ENCODE results near the gene OR8D1. TPM values are rescaled to one million over a fixed set of nuclear protein-coding genes. Genes with fewer than 3 reads are reported as not detected.

OR8D1 gene
- polyA plus RNA-seq, 3 donors: not detected

DNA sequence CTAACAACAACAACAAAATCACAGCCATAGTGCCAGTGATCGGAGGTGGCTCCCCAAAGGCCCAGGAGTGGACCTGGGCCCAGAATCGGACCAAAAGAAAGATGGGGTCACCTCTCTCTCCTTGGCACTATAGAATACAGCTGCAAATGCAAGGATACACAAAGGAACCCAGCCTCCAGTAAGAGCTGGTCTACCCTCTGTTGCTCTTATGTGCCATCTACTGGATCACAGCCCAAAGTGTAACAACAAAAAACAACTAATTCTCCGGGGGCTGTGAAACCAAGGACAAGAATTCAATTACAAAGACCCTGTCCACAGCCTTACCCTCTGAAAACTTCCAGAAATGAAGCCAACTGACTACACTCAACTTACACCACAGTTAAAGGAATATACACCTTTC, 35.9 kb downstream of the OR8D1 start:
- no peaks in the 10 kb centered on the region for H4K20me1 ChIP-seq (ENCODE audit: insufficient read depth, low read length)
- TF ChIP-seq, protein P1, sequence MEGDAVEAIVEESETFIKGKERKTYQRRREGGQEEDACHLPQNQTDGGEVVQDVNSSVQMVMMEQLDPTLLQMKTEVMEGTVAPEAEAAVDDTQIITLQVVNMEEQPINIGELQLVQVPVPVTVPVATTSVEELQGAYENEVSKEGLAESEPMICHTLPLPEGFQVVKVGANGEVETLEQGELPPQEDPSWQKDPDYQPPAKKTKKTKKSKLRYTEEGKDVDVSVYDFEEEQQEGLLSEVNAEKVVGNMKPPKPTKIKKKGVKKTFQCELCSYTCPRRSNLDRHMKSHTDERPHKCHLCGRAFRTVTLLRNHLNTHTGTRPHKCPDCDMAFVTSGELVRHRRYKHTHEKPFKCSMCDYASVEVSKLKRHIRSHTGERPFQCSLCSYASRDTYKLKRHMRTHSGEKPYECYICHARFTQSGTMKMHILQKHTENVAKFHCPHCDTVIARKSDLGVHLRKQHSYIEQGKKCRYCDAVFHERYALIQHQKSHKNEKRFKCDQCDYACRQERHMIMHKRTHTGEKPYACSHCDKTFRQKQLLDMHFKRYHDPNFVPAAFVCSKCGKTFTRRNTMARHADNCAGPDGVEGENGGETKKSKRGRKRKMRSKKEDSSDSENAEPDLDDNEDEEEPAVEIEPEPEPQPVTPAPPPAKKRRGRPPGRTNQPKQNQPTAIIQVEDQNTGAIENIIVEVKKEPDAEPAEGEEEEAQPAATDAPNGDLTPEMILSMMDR (IDR thresholded peaks at IDR 0.05): no peak
- H3K9me3 ChIP-seq (replicated peaks in 1 of 2; ENCODE audit: control insufficient read depth in 1 of 2, insufficient read depth in 1 of 2, low read length in 2 of 2): no peaks in the 10 kb centered on the region
- 71% methylated on average over 3 of the region's 3 CpGs for WGBS (ENCODE audit: insufficient coverage)
- no peaks in the 10 kb centered on the region for H3K27me3 ChIP-seq (ENCODE audit: control insufficient read depth in 2 of 2, insufficient read depth in 2 of 2, low read length in 2 of 2)
- no peaks in the 10 kb centered on the region for H3K4me1 ChIP-seq (ENCODE audit: control insufficient read depth in 1 of 2, insufficient read depth in 2 of 2, low read length in 2 of 2)
- H3K9ac ChIP-seq (ENCODE audit: insufficient read depth, low read length, poor library complexity, severe bottlenecking): no peak overlapping the region
- DNase-seq: no peak
- H3K27ac ChIP-seq (ENCODE audit: low read depth in 1 of 2, low read length in 2 of 2): no peak overlapping the region
- no peak overlapping the region for H3K4me2 ChIP-seq (replicated peaks; ENCODE audit: extremely low read depth, low read length, poor library complexity, severe bottlenecking)
- Mint-ChIP-seq H3K27me3 (ENCODE audit: low read depth in 3 of 3) (peaks cover 0 to 2% (median 1%) of the 10 kb centered on the region in 3 donors), H3K27ac (peak overlapping the region in 1 of 7 donors; percentile 21), H3K4me3 (no peak overlapping the region), H3K4me1 (peaks cover 7% of the 10 kb centered on the region), H3K36me3 (no peaks in the 10 kb centered on the region), H3K9me3 (peaks cover 0 to 3% (median 0%) of the 10 kb centered on the region in 7 donors)
- no peaks in the 10 kb centered on the region for H3K79me2 ChIP-seq (ENCODE audit: insufficient read depth, low read length)
- intact Hi-C loops (cut with micrococcal nuclease): loop anchor here in 1 of 2 donors (10.0 kb wide), 1 partner anchor 203 kb away; no protein-coding TSS in a partner anchor
- H3K4me3 ChIP-seq (replicated peaks in 1 of 3; ENCODE audit: low read depth in 2 of 3, low read length in 3 of 3): no peak overlapping the region
- H2AFZ ChIP-seq (ENCODE audit: insufficient read depth, low read depth, low read length, poor library complexity, severe bottlenecking): no peak overlapping the region
- no peaks in the 10 kb centered on the region for H3K36me3 ChIP-seq (replicated peaks in 1 of 2; ENCODE audit: control insufficient read depth in 1 of 2, insufficient read depth in 2 of 2, low read length in 2 of 2)

DNA sequence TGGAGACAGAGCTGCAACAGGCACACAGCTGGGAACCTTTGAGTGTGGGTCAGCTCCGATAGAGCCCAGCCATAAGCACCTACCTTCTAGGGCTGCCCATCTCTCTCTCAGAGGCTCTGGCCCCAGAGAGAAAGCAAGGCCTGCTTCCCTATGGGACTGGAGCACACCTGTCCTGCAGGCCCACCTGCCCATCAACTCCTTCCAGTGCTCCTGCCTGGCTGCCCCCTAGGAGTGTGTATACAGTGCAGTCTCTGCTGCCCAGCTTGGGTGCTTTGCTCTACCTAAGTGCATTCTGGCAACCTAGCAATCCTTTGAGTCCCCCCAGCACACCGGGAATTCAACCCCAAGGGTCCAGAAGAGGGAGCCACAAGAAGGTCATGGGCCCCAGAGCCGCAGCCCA, 36.5 kb downstream of the OR8D1 start:
- Mint-ChIP-seq H3K4me1 (peaks cover 7% of the 10 kb centered on the region), H3K27me3 (ENCODE audit: low read depth in 3 of 3) (peaks cover 0 to 2% (median 1%) of the 10 kb centered on the region in 3 donors), H3K4me3 (no peak overlapping the region), H3K36me3 (no peaks in the 10 kb centered on the region), H3K27ac (peak overlapping the region in 1 of 7 donors; percentile 21), H3K9me3 (peaks cover 0 to 2% (median 0%) of the 10 kb centered on the region in 7 donors)
- TF ChIP-seq, protein P1 (IDR thresholded peaks at IDR 0.05): no peak
- H2AFZ ChIP-seq (ENCODE audit: insufficient read depth, low read depth, low read length, poor library complexity, severe bottlenecking): no peak overlapping the region
- H3K4me3 ChIP-seq (replicated peaks in 1 of 3; ENCODE audit: low read depth in 2 of 3, low read length in 3 of 3): no peak overlapping the region
- H3K79me2 ChIP-seq (ENCODE audit: insufficient read depth, low read length): no peaks in the 10 kb centered on the region
- WGBS (ENCODE audit: insufficient coverage): 100% methylated on average over 1 of the region's 3 CpGs
- no peaks in the 10 kb centered on the region for H3K4me1 ChIP-seq (ENCODE audit: control insufficient read depth in 1 of 2, insufficient read depth in 2 of 2, low read length in 2 of 2)
- intact Hi-C loops (cut with micrococcal nuclease): loop anchor here in 1 of 2 donors (10.0 kb wide), 1 partner anchor 202 kb away; no protein-coding TSS in a partner anchor
- no peaks in the 10 kb centered on the region for H3K36me3 ChIP-seq (replicated peaks in 1 of 2; ENCODE audit: control insufficient read depth in 1 of 2, insufficient read depth in 2 of 2, low read length in 2 of 2)
- no peaks in the 10 kb centered on the region for H3K27me3 ChIP-seq (ENCODE audit: control insufficient read depth in 2 of 2, insufficient read depth in 2 of 2, low read length in 2 of 2)
- no peak for DNase-seq
- H3K27ac ChIP-seq (ENCODE audit: low read depth in 1 of 2, low read length in 2 of 2): no peak overlapping the region
- no peak overlapping the region for H3K9ac ChIP-seq (ENCODE audit: insufficient read depth, low read length, poor library complexity, severe bottlenecking)
- no peak overlapping the region for H3K4me2 ChIP-seq (replicated peaks; ENCODE audit: extremely low read depth, low read length, poor library complexity, severe bottlenecking)
- no peaks in the 10 kb centered on the region for H3K9me3 ChIP-seq (replicated peaks in 1 of 2; ENCODE audit: control insufficient read depth in 1 of 2, insufficient read depth in 1 of 2, low read length in 2 of 2)
- no peaks in the 10 kb centered on the region for H4K20me1 ChIP-seq (ENCODE audit: insufficient read depth, low read length)
